ENCODE data around the gene UBE2E2. TPM values are rescaled to one million over a fixed set of nuclear protein-coding genes. Genes with fewer than 3 reads are reported as not detected.

The UBE2E2 gene
- total RNA-seq, 1 experiment from 2014 or later = 64.3 TPM

DNA sequence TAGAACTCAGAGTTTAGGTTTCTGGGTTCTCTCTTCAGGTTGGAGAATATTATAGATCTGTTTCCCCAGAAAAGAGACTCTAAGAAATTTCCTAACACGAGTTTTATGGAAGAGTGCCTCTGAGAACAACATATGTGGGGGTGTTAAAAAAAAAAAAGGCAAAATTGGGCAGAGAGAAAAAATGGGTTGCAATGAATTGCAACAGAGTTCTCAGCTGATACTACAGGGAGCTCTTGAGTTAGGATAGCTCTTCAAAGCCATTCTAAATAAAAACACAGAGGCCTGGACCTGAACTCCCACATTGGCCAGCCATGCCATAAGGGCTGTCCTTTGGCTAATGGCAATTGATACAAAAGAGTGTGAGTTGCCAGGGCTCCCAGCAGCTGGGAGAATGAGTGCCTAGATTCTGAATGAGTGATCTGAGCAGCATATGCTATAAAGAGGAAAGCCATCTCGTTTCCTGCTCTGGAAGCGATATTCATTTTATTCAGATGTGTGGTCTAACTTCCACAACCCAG is 20.1 kb upstream of the UBE2E2 start:
- BruUV-seq (replicated peaks) = no TSS peak

GRCh38 chr3:23183731-23184130 is 19.4 kb upstream of the UBE2E2 start:
- BruUV-seq (replicated peaks) = no TSS peak
- peak; percentile 64 for TF ChIP-seq CTCF (IDR thresholded peaks at IDR 0.05; ENCODE audit: unreplicated experiment)
- H3K36me3 Mint-ChIP-seq (ENCODE audit: insufficient read depth, unreplicated experiment) = no peaks in the 10 kb centered on the region
- no peak overlapping the region for H3K4me3 Mint-ChIP-seq (ENCODE audit: unreplicated experiment)
- H3K27me3 Mint-ChIP-seq (ENCODE audit: insufficient read depth, unreplicated experiment) = no peaks in the 10 kb centered on the region
- CTCF ChIA-PET = no interaction called here
- no peaks in the 10 kb centered on the region for H3K4me1 Mint-ChIP-seq (ENCODE audit: insufficient read depth, unreplicated experiment)
- intact Hi-C loops (cut with micrococcal nuclease) = loop anchor here (1.0 to 5.0 kb wide), 3 partner anchors 504 to 617 kb away; no protein-coding TSS in a partner anchor
- H3K27ac Mint-ChIP-seq (ENCODE audit: low read depth, unreplicated experiment) = no peak overlapping the region
- POLR2A ChIA-PET = no interaction called here
- DNase-seq (ENCODE audit: unreplicated experiment) = peak; percentile 79
- no peaks in the 10 kb centered on the region for H3K9me3 Mint-ChIP-seq (ENCODE audit: unreplicated experiment)

More for the DNA sequence above, 20.1 kb upstream of the UBE2E2 start:
- Mint-ChIP-seq H3K27me3 (ENCODE audit: insufficient read depth, unreplicated experiment) (no peaks in the 10 kb centered on the region), H3K4me3 (ENCODE audit: unreplicated experiment) (no peak overlapping the region), H3K9me3 (ENCODE audit: unreplicated experiment) (no peaks in the 10 kb centered on the region), H3K27ac (ENCODE audit: low read depth, unreplicated experiment) (no peak overlapping the region), H3K4me1 (ENCODE audit: insufficient read depth, unreplicated experiment) (no peaks in the 10 kb centered on the region), H3K36me3 (ENCODE audit: insufficient read depth, unreplicated experiment) (no peaks in the 10 kb centered on the region)
- no peak for TF ChIP-seq CTCF (IDR thresholded peaks at IDR 0.05; ENCODE audit: unreplicated experiment)
- intact Hi-C loops (cut with micrococcal nuclease) = loop anchor here (1.0 to 5.0 kb wide), 3 partner anchors 504 to 617 kb away; no protein-coding TSS in a partner anchor
- ChIA-PET CTCF (interaction anchor here (0.6 to 1.2 kb wide), 9 partner anchors 18 to 1623 kb away, joined by 3 to 8 read pairs (median 3); no protein-coding TSS in a partner anchor), POLR2A (no interaction called here)
- no peak for DNase-seq (ENCODE audit: unreplicated experiment)

DNA sequence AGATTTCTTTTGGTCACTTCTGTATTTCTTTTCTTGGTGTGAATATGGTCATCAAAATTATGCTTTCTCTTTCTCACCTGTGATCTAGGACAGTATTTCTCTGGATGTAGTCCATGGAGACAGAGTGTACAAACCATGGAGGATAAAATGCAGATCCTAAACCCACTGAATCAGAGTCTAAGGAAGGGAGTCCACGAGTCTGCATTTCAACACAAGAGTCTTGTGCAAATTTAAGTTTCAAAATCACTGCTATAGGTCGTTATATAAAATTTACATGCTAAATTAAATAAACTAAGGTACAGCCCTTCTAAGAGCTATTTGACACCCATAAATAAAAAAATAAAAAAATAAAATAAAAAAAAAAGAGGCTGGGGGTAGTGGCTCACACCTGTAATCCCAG is 17.3 kb upstream of the UBE2E2 start:
- DNase-seq (ENCODE audit: unreplicated experiment) = no peak
- Mint-ChIP-seq H3K9me3 (ENCODE audit: unreplicated experiment) (no peaks in the 10 kb centered on the region), H3K4me3 (ENCODE audit: unreplicated experiment) (no peak overlapping the region), H3K27me3 (ENCODE audit: insufficient read depth, unreplicated experiment) (no peaks in the 10 kb centered on the region), H3K36me3 (ENCODE audit: insufficient read depth, unreplicated experiment) (no peaks in the 10 kb centered on the region), H3K27ac (ENCODE audit: low read depth, unreplicated experiment) (no peak overlapping the region), H3K4me1 (ENCODE audit: insufficient read depth, unreplicated experiment) (no peaks in the 10 kb centered on the region)
- no TSS peak for BruUV-seq (replicated peaks)
- TF ChIP-seq CTCF (IDR thresholded peaks at IDR 0.05; ENCODE audit: unreplicated experiment) = no peak
- POLR2A ChIA-PET = no interaction called here
- CTCF ChIA-PET = interaction anchor here (0.6 kb wide), 1 partner anchor 20 kb away, joined by 4 read pairs; no protein-coding TSS in a partner anchor
- intact Hi-C loops (cut with micrococcal nuclease) = no loop called here

DNA sequence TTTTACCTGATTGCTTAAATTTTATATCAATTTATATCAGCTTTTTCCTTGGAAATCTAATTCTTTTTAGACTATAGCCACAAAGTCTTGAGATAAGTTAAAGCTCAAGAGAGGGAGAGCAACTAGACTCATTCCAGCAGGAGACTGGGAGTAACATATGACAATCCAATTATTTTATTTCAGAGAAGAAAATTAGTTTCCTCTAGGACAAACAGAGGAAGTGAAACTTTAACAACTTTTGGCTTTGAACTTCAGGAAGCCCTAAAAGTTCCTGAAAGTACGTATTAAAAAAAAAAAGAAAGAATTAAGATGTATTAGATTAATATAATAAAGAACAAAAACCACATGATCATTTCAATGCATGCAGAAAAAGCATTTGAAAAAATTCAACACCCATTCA is 13.9 kb upstream of the UBE2E2 start:
- no peak overlapping the region for H3K4me3 Mint-ChIP-seq (ENCODE audit: unreplicated experiment)
- no peak for DNase-seq (ENCODE audit: unreplicated experiment)
- no peaks in the 10 kb centered on the region for H3K9me3 Mint-ChIP-seq (ENCODE audit: unreplicated experiment)
- CTCF ChIA-PET = interaction anchor here (0.7 kb wide), 1 partner anchor 23 kb away, joined by 6 read pairs; no protein-coding TSS in a partner anchor
- POLR2A ChIA-PET = no interaction called here
- H3K36me3 Mint-ChIP-seq (ENCODE audit: insufficient read depth, unreplicated experiment) = no peaks in the 10 kb centered on the region
- H3K27me3 Mint-ChIP-seq (ENCODE audit: insufficient read depth, unreplicated experiment) = peaks cover 16% of the 10 kb centered on the region
- H3K27ac Mint-ChIP-seq (ENCODE audit: low read depth, unreplicated experiment) = no peak overlapping the region
- no peak for TF ChIP-seq CTCF (IDR thresholded peaks at IDR 0.05; ENCODE audit: unreplicated experiment)
- intact Hi-C loops (cut with micrococcal nuclease) = no loop called here
- no TSS peak for BruUV-seq (replicated peaks)
- no peaks in the 10 kb centered on the region for H3K4me1 Mint-ChIP-seq (ENCODE audit: insufficient read depth, unreplicated experiment)

All from MCF 10A (cell line).